HEK293 (cell line): ENCODE measurements around the gene FHIT.

Source experiments
- CTCF ChIA-PET: fragments of 350-600 bp; formaldehyde crosslinking; extraction: SDS; loops from one replicate; lab custom pipeline; 2021; ENCODE audit warnings: antibody characterized with exemption; lab: Yijun Ruan, JAX
- POLR2A ChIA-PET: fragments of 300-600 bp; formaldehyde crosslinking; extraction: SDS; loops from one replicate; lab custom pipeline; 2020; ENCODE audit warnings: antibody characterized with exemption, inconsistent platforms; lab: Yijun Ruan, JAX
- H3K27ac ChIP-seq: fragments of 200-500 bp; sonication (Bioruptor generic); 2 replicates; pipeline ENCODE4 v1.5.1; 2014; ENCODE audit warnings: low read depth, low read length, control low read depth, inconsistent platforms; ENCODE audit errors: extremely low read depth
- H3K36me3 ChIP-seq, 2 experiments: fragments of 200-500 bp in 1 of 2; sonication (Bioruptor generic) in 1 of 2; 1 replicate in 1 of 2; 2 replicates in 1 of 2; pipeline ENCODE4 v1.5.1; 2014 to 2017; ENCODE audit warnings: inconsistent platforms in 2 of 2, low read length in 2 of 2; ENCODE audit not compliant: control insufficient read depth in 2 of 2, insufficient read depth in 1 of 2
- H3K4me1 ChIP-seq: fragments of 200-500 bp; sonication (Bioruptor generic); 2 replicates; pipeline ENCODE4 v1.5.1; 2014; ENCODE audit warnings: mild to moderate bottlenecking, low read length, inconsistent platforms; ENCODE audit not compliant: control insufficient read depth, insufficient read depth
- H3K4me3 ChIP-seq: 2 replicates; pipeline ENCODE4 v1.5.1; 2011; ENCODE audit warnings: low read depth, mild to moderate bottlenecking, control low read depth, low read length, moderate library complexity
- H3K9me3 ChIP-seq: fragments of 200-500 bp; sonication (Bioruptor generic); 2 replicates; pipeline ENCODE4 v1.5.1; 2014; ENCODE audit warnings: low read depth, low read length, inconsistent platforms; ENCODE audit not compliant: control insufficient read depth, insufficient read depth
- MEIS1 ChIP-seq: sonication (generic); formaldehyde crosslinking; IDR thresholded peaks from 2 replicates; pipeline ENCODE4 v1.8.1; 2022; ENCODE audit warnings: missing genetic modification reagents, mild to moderate bottlenecking, borderline replicate concordance
- PRDM2 ChIP-seq: fragments of 450-650 bp; formaldehyde crosslinking; IDR thresholded peaks from 2 replicates; pipeline ENCODE4 v1.5.1; 2016; ENCODE audit warnings: missing biosample characterization, missing genetic modification characterization, borderline replicate concordance
- PRDM4 ChIP-seq: fragments of 450-650 bp; formaldehyde crosslinking; IDR thresholded peaks from 2 replicates; pipeline ENCODE4 v1.5.1; 2017; ENCODE audit warnings: missing biosample characterization, missing genetic modification characterization
- SP3 ChIP-seq: fragments of 450-650 bp; formaldehyde crosslinking; IDR thresholded peaks from 2 replicates; pipeline ENCODE4 v1.5.1; 2016; ENCODE audit warnings: missing biosample characterization, missing genetic modification characterization
- TCF7L2 ChIP-seq: IDR thresholded peaks from 2 replicates; pipeline ENCODE4 v1.6.1; 2011; ENCODE audit warnings: low read depth, mild to moderate bottlenecking, inconsistent platforms, low read length, moderate library complexity, borderline replicate concordance
- WT1 ChIP-seq: fragments of 450-650 bp; formaldehyde crosslinking; IDR thresholded peaks from 2 replicates; pipeline ENCODE4 v1.5.1; 2016; ENCODE audit warnings: missing biosample characterization, missing genetic modification characterization
- ZBTB10 ChIP-seq: fragments of 450-650 bp; formaldehyde crosslinking; IDR thresholded peaks from 2 replicates; pipeline ENCODE4 v1.5.1; 2016; ENCODE audit warnings: missing biosample characterization, missing genetic modification characterization
- ZBTB20 ChIP-seq: fragments of 450-650 bp; formaldehyde crosslinking; IDR thresholded peaks from 2 replicates; pipeline ENCODE4 v1.5.1; 2016; ENCODE audit warnings: missing biosample characterization, missing genetic modification characterization
- ZNF10 ChIP-seq: fragments of 450-650 bp; formaldehyde crosslinking; IDR thresholded peaks from 2 replicates; pipeline ENCODE4 v1.5.1; 2017; ENCODE audit warnings: missing biosample characterization, missing genetic modification characterization
- ZNF157 ChIP-seq: fragments of 450-650 bp; formaldehyde crosslinking; IDR thresholded peaks from 2 replicates; pipeline ENCODE4 v1.5.1; 2016; ENCODE audit warnings: missing biosample characterization, missing genetic modification characterization
- ZNF16 ChIP-seq: fragments of 450-650 bp; formaldehyde crosslinking; IDR thresholded peaks from 2 replicates; pipeline ENCODE4 v1.5.1; 2016; ENCODE audit warnings: low read depth, missing biosample characterization, missing genetic modification characterization
- ZNF184 ChIP-seq: fragments of 450-650 bp; IDR thresholded peaks from 2 replicates; pipeline ENCODE4 v1.5.1; 2018; ENCODE audit warnings: missing biosample characterization, mild to moderate bottlenecking, missing genetic modification characterization
- ZNF2 ChIP-seq: fragments of 450-650 bp; formaldehyde crosslinking; IDR thresholded peaks from 2 replicates; pipeline ENCODE4 v1.5.1; 2016; ENCODE audit warnings: missing biosample characterization, missing genetic modification characterization
- ZNF266 ChIP-seq: fragments of 450-650 bp; formaldehyde crosslinking; IDR thresholded peaks from 2 replicates; pipeline ENCODE4 v1.5.1; 2016; ENCODE audit warnings: missing biosample characterization, missing genetic modification characterization, low read depth
- ZNF292 ChIP-seq: fragments of 450-650 bp; formaldehyde crosslinking; IDR thresholded peaks from 2 replicates; pipeline ENCODE4 v1.5.1; 2016; ENCODE audit warnings: low read depth, missing biosample characterization, missing genetic modification characterization, borderline replicate concordance
- ZNF311 ChIP-seq: fragments of 450-650 bp; formaldehyde crosslinking; IDR thresholded peaks from 2 replicates; pipeline ENCODE4 v1.5.1; 2017; ENCODE audit warnings: missing biosample characterization, missing genetic modification characterization, borderline replicate concordance
- ZNF366 ChIP-seq: fragments of 450-650 bp; formaldehyde crosslinking; conservative IDR thresholded peaks from 2 replicates; pipeline ENCODE4 v1.5.1; 2016; ENCODE audit warnings: missing biosample characterization, missing genetic modification characterization
- ZNF501 ChIP-seq: fragments of 450-650 bp; formaldehyde crosslinking; IDR thresholded peaks from 2 replicates; pipeline ENCODE4 v1.5.1; 2016; ENCODE audit warnings: missing biosample characterization, missing genetic modification characterization
- ZNF529 ChIP-seq: fragments of 450-650 bp; formaldehyde crosslinking; IDR thresholded peaks from 2 replicates; pipeline ENCODE4 v1.5.1; 2017; ENCODE audit warnings: missing genetic modification characterization, missing biosample characterization; ENCODE audit not compliant: insufficient replicate concordance
- ZNF544 ChIP-seq: fragments of 450-650 bp; formaldehyde crosslinking; IDR thresholded peaks from 2 replicates; pipeline ENCODE4 v1.5.0; 2017; ENCODE audit warnings: missing biosample characterization, missing genetic modification characterization
- ZNF555 ChIP-seq: fragments of 450-650 bp; formaldehyde crosslinking; conservative IDR thresholded peaks from 2 replicates; pipeline ENCODE4 v1.5.1; 2017; ENCODE audit warnings: missing biosample characterization, mild to moderate bottlenecking, missing genetic modification characterization, inconsistent platforms
- ZNF629 ChIP-seq: fragments of 450-650 bp; formaldehyde crosslinking; IDR thresholded peaks from 2 replicates; pipeline ENCODE4 v1.5.1; 2017; ENCODE audit warnings: missing biosample characterization, missing genetic modification characterization
- ZNF645 ChIP-seq: fragments of 450-650 bp; formaldehyde crosslinking; IDR thresholded peaks from 2 replicates; pipeline ENCODE4; 2016; ENCODE audit warnings: missing biosample characterization, missing genetic modification characterization
- TF ChIP-seq, protein P1 (sequence below): fragments of 450-650 bp; IDR thresholded peaks from 2 replicates; pipeline ENCODE4 v1.5.1; 2018; ENCODE audit warnings: missing biosample characterization, mild to moderate bottlenecking, missing genetic modification characterization

The FHIT gene

GRCh38 chr3:60504827-60505457 is 746.3 kb downstream of the FHIT start:
- POLR2A ChIA-PET, result no interaction called here

GRCh38 chr3:60501314-60501713 is 749.9 kb downstream of the FHIT start:
- POLR2A ChIA-PET, result no interaction called here
- TF ChIP-seq ZBTB10 (tag by site-specific recombination) (no peak), ZNF501 (tag by site-specific recombination) (no peak), SP3 (tag by site-specific recombination) (no peak), ZNF366 (tag by site-specific recombination) (no peak), ZNF544 (tag by site-specific recombination) (no peak), ZNF629 (tag by site-specific recombination) (no peak), PRDM2 (tag by site-specific recombination) (no peak), WT1 (no peak), TCF7L2 (no peak), PRDM4 (no peak), ZNF16 (tag by site-specific recombination) (no peak), MEIS1 (CRISPR knock-in tag) (no peak), ZNF2 (tag by site-specific recombination) (no peak), ZNF266 (tag by site-specific recombination) (no peak)
- TF ChIP-seq, protein P1, sequence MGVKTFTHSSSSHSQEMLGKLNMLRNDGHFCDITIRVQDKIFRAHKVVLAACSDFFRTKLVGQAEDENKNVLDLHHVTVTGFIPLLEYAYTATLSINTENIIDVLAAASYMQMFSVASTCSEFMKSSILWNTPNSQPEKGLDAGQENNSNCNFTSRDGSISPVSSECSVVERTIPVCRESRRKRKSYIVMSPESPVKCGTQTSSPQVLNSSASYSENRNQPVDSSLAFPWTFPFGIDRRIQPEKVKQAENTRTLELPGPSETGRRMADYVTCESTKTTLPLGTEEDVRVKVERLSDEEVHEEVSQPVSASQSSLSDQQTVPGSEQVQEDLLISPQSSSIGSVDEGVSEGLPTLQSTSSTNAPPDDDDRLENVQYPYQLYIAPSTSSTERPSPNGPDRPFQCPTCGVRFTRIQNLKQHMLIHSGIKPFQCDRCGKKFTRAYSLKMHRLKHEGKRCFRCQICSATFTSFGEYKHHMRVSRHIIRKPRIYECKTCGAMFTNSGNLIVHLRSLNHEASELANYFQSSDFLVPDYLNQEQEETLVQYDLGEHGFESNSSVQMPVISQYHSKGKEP, result no peak
- Histone ChIP-seq H3K4me3 (no peak overlapping the region), H3K4me1 (no peaks in the 10 kb centered on the region), H3K27ac (no peak overlapping the region), H3K36me3 (no peaks in the 10 kb centered on the region), H3K9me3 (no peaks in the 10 kb centered on the region)
- CTCF ChIA-PET, result no interaction called here

More at GRCh38 chr3:60504827-60505457, 746.3 kb downstream of the FHIT start:
- CTCF ChIA-PET, result interaction anchor here (0.6 kb wide), 1 partner anchor 1622 kb away, joined by 3 read pairs; no protein-coding TSS in a partner anchor
- Histone ChIP-seq H3K4me1 (no peaks in the 10 kb centered on the region), H3K36me3 (no peaks in the 10 kb centered on the region), H3K9me3 (no peaks in the 10 kb centered on the region), H3K27ac (no peak overlapping the region), H3K4me3 (no peak overlapping the region)
- TF ChIP-seq ZNF10 (tag by site-specific recombination), result no peak
- TF ChIP-seq ZNF311 (tag by site-specific recombination), result no peak
- TF ChIP-seq ZNF157 (tag by site-specific recombination), result no peak
- TF ChIP-seq ZNF184 (tag by site-specific recombination), result no peak
- TF ChIP-seq ZNF292 (tag by site-specific recombination), result no peak
- TF ChIP-seq ZNF529 (tag by site-specific recombination), result no peak
- TF ChIP-seq ZNF555 (tag by site-specific recombination), result no peak
- TF ChIP-seq ZBTB20 (tag by site-specific recombination), result no peak
- no peak for TF ChIP-seq ZNF645 (tag by site-specific recombination)
